ENCODE measurements around the gene PGK1.
"Not testable (repeated sequence)": the region's sequence is repeated elsewhere in the genome, so short reads cannot be mapped to it uniquely, and the experiment has no call there.

The PGK1 gene

GRCh38 chrX:78103623-78104446, at the start of gene PGK1:
TSS of gene PGK1 (plus strand) at chrX:78104248. CDS start at chrX:78104341, 93 bp downstream.
- DNase-seq (ENCODE audit: low read depth in 3 of 3), result peak; percentile 75 to 86 (median 86)

- DNase-seq (ENCODE audit: low read depth in 3 of 3), result no peak
Measured at GRCh38 chrX:78063687-78064086, 40.4 kb upstream of the PGK1 start.

GRCh38 chrX:78064152-78064551, 39.9 kb upstream of the PGK1 start:
- no peak for DNase-seq (ENCODE audit: low read depth in 3 of 3)

- DNase-seq (ENCODE audit: low read depth in 3 of 3), result not testable (repeated sequence)
Measured at GRCh38 chrX:78064698-78065601, 39.1 kb upstream of the PGK1 start.

- no peak for DNase-seq (ENCODE audit: low read depth in 3 of 3)
Measured at GRCh38 chrX:78066110-78066509, 37.9 kb upstream of the PGK1 start.

GRCh38 chrX:78071331-78071730, 32.7 kb upstream of the PGK1 start:
- DNase-seq (ENCODE audit: low read depth in 3 of 3), result no peak

GRCh38 chrX:78073147-78074077, 30.6 kb upstream of the PGK1 start:
- not testable (repeated sequence) for DNase-seq (ENCODE audit: low read depth in 3 of 3)

- no peak for DNase-seq (ENCODE audit: low read depth in 3 of 3)
Measured at GRCh38 chrX:78074088-78074487, 30.0 kb upstream of the PGK1 start.

GRCh38 chrX:78075787-78076389, 28.2 kb upstream of the PGK1 start:
- DNase-seq (ENCODE audit: low read depth in 3 of 3), result no peak

GRCh38 chrX:78081413-78081812, 22.6 kb upstream of the PGK1 start:
- DNase-seq (ENCODE audit: low read depth in 3 of 3), result not testable (repeated sequence)

GRCh38 chrX:78092296-78092695, 11.8 kb upstream of the PGK1 start:
- DNase-seq (ENCODE audit: low read depth in 3 of 3), result no peak

- DNase-seq (ENCODE audit: low read depth in 3 of 3), result no peak
Measured at GRCh38 chrX:78098108-78098507, 5.9 kb upstream of the PGK1 start.

- DNase-seq (ENCODE audit: low read depth in 3 of 3), result no peak
Measured at GRCh38 chrX:78102091-78102490, 2.0 kb upstream of the PGK1 start.

GRCh38 chrX:78103001-78103622, 936 bp upstream of the PGK1 start:
- DNase-seq (ENCODE audit: low read depth in 3 of 3), result no peak

- peak in 1 of 3 experiments; percentile 5 for DNase-seq (ENCODE audit: low read depth in 3 of 3)
Measured at GRCh38 chrX:78104447-78105176, 564 bp downstream of the PGK1 start.

GRCh38 chrX:78105944-78106650, 2.0 kb downstream of the PGK1 start:
- DNase-seq (ENCODE audit: low read depth in 3 of 3), result peak in 1 of 3 experiments; percentile 3

GRCh38 chrX:78106651-78106986, 2.6 kb downstream of the PGK1 start:
- DNase-seq (ENCODE audit: low read depth in 3 of 3), result no peak

- no peak for DNase-seq (ENCODE audit: low read depth in 3 of 3)
Measured at GRCh38 chrX:78109458-78109857, 5.4 kb downstream of the PGK1 start.

GRCh38 chrX:78111140-78111931, 7.3 kb downstream of the PGK1 start:
- no peak for DNase-seq (ENCODE audit: low read depth in 3 of 3)

Data from stimulated activated CD4-positive, alpha-beta T cell treated with anti-CD3 and anti-CD28 coated beads, TNF-alpha, amount 100 ng/mL, for 4 hours (primary cell).